ENCODE data around the gene STARD10.
A peak's percentile ranks its signal among the peaks of the same experiment; 100 is the strongest.
"Not testable (repeated sequence)": the region's sequence is repeated elsewhere in the genome, so short reads cannot be mapped to it uniquely, and the experiment has no call there.

Gene STARD10

GRCh38 chr11:72807021-72807693, 13.3 kb upstream of the STARD10 start:
- DNase-seq: no peak

GRCh38 chr11:72806378-72806777, 12.5 kb upstream of the STARD10 start:
- DNase-seq: not testable (repeated sequence)

- no peak for DNase-seq
Observed at GRCh38 chr11:72805216-72805615, 11.4 kb upstream of the STARD10 start.

GRCh38 chr11:72802822-72803221, 9.0 kb upstream of the STARD10 start:
- no peak for DNase-seq

- no peak for DNase-seq
Observed at GRCh38 chr11:72799441-72799840, 5.6 kb upstream of the STARD10 start.

- DNase-seq: no peak
Observed at GRCh38 chr11:72798361-72798760, 4.5 kb upstream of the STARD10 start.

- no peak for DNase-seq
Observed at GRCh38 chr11:72793076-72793424, 797 bp downstream of the STARD10 start.

GRCh38 chr11:72792437-72793021, 1.3 kb downstream of the STARD10 start:
- DNase-seq: no peak

GRCh38 chr11:72791228-72791627, 2.6 kb downstream of the STARD10 start:
- DNase-seq: not testable (repeated sequence)

GRCh38 chr11:72789493-72790131, 4.2 kb downstream of the STARD10 start:
- no peak for DNase-seq

GRCh38 chr11:72788241-72788640, 5.6 kb downstream of the STARD10 start:
- no peak for DNase-seq

GRCh38 chr11:72787216-72788104, 6.4 kb downstream of the STARD10 start:
- peak; percentile 40 for DNase-seq

GRCh38 chr11:72786305-72787215, 7.3 kb downstream of the STARD10 start:
- no peak for DNase-seq

GRCh38 chr11:72784662-72785061, 9.2 kb downstream of the STARD10 start:
- no peak for DNase-seq

- no peak for DNase-seq
Observed at GRCh38 chr11:72783144-72783905, 10.5 kb downstream of the STARD10 start.

- peak; percentile 45 for DNase-seq
Observed at GRCh38 chr11:72782081-72782920, 11.5 kb downstream of the STARD10 start.

- peak; percentile 67 for DNase-seq
Observed at GRCh38 chr11:72781313-72782080, 12.3 kb downstream of the STARD10 start.

GRCh38 chr11:72781063-72781312, 12.9 kb downstream of the STARD10 start:
- peak; percentile 43 for DNase-seq

GRCh38 chr11:72780296-72781062, 13.4 kb downstream of the STARD10 start:
- DNase-seq: no peak

All from eye (tissue), 1 donor.